HG02840 (cell line): Measurements from ENCODE around the gene C2orf69.
"Not testable (repeated sequence)": the region's sequence is repeated elsewhere in the genome, so short reads cannot be mapped to it uniquely, and the experiment has no call there.

Experiments
- ATAC-seq: cut with Tn5 transposase; IDR thresholded peaks from one replicate; pipeline ENCODE4 v1.9.1; 2021; ENCODE audit warnings: mild to moderate bottlenecking, moderate library complexity, moderate number of reproducible peaks; ENCODE audit not compliant: unreplicated experiment, low FRiP score

Gene C2orf69

DNA sequence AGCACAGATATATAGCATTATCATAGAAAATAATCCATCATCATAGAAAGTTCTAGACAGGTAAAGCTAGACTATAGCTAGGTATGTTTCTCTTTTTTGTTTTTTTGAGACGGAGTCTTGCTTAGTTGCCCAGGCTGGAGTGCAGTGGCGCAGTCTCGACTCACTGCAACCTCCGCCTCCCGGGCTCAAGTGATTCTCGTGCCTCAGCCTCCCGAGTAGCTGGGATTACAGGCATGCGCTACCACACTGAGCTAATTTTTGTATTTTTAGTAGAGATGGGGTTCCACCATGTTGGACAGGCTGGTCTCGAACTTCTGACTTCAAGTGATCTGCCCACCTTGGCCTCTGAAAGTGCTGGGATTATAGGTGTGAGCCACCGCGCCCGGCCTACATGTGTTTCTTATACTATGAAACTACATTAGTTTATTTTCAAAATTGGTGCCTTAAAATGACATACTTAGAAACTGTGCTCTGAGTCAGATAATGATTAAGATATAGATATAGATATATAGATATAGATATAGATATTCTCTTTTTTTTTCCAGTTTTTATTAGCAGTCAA is 1.5 kb downstream of the C2orf69 start:
- not testable (repeated sequence) for ATAC-seq

- ATAC-seq, result no peak
Observed at GRCh38 chr2:199914372-199914958, 3.4 kb downstream of the C2orf69 start.

DNA sequence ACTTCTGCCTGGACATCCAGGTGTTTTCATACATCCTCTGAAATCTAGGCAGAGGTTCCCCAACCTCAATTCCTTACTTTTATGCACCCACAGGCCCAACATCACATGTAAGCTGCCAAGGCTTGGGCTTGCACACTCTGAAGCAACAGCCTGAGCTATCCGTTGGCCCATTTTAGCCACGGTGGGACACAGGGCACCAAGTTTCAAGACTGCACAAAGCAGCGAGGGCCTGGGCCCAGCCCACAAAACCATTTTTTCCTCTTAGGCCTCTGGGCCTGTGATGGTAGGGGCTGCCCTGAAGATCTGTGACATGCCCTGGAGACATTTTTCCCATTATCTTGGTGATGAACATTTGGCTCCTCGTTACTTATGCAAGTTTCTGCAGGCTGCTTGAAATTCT is 5.9 kb downstream of the C2orf69 start:
- no peak for ATAC-seq

GRCh38 chr2:199922856-199923255 is 11.8 kb downstream of the C2orf69 start:
- no peak for ATAC-seq

DNA sequence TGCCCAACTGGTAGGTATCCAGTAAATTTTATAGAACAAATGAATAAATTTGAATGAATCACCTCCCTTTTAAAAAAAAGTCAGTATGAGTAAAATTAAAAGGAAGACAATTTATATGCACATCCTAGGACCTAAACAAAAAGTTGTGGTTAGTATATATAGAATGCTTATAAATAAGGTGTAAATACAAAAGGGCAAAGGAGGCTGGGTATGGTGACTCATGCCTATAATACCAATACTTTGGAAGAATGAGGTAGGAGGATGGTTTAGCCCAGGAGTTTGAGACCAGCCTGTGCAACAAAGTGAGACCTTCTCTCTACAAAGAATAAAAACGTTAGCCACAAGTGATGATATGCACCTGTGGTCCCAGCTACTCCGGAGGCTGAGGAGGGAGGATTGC is 12.8 kb downstream of the C2orf69 start:
- ATAC-seq, result no peak

DNA sequence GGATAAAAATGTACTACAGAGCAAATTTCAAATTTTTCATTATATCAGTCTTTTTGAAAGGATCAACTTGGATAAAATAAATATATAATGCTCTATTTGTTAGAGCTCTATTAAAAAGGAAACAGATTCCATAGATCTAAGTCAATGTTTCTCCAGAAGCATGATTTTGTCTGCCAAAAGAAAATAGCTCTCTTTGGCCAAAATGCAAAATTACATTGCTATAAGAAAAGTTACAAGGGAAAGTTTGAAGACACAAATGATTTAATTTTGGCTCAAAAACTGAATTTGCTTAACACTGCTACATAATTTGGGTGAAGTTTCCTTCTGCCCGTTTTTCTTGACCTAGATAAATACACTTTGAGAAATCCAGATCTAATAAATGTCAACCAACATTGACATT is 15.7 kb downstream of the C2orf69 start:
- ATAC-seq, result no peak

DNA sequence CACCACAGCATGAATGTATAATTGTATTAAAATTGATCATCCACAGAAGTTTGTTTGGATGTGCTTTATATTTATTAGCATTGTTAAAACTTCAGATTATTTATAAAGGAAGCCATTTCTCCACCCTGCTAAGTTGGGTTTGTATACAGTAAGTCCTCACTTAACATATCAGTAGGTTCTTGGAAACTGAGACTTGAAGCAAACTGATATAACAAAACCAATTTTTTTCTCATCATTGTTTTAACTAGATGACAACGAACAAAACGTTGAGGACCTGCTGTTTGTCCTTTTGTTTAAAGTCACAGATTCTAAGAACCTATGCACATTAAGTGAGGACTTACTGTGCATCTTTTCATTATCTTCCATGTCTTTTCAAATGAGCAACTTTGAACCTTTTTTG is 17.1 kb downstream of the C2orf69 start:
- ATAC-seq, result no peak

DNA sequence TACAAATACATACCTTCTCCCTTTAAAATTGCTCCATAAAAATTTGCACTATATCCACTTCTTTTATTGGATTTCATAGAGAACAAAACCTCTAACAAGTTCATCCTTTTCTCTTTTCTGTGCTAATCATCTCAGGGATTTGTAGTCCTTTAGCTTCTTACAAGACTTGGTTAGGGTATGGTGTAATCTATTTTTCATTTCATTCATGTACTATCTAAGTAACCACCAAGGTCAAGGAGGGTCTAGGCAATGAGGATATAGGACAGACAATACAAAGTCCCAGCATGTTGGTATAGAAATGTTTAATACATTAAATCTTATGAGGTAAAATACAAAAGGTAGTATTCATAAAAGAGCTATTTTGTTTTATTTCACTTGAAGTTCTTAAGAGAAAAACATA is 17.5 kb downstream of the C2orf69 start:
- ATAC-seq, result no peak

DNA sequence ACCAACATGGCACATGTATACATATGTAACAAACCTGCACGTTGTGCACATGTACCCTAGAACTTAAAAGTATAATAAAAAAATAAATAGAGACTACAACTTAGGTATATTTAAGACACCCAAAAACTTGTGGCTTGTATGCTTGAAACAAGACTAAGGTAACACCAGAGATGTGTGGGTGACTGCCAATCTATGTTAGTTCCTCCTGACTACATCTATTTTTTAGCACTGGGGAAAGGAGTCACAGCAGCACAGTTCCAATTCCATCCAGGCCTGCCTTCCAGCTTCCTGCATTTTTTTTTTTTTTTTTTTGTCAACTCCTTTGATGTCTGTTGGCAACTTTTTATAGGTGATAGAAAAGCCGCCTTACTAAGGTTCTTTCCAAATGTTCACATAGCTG is 18.2 kb downstream of the C2orf69 start:
- ATAC-seq, result no peak

DNA sequence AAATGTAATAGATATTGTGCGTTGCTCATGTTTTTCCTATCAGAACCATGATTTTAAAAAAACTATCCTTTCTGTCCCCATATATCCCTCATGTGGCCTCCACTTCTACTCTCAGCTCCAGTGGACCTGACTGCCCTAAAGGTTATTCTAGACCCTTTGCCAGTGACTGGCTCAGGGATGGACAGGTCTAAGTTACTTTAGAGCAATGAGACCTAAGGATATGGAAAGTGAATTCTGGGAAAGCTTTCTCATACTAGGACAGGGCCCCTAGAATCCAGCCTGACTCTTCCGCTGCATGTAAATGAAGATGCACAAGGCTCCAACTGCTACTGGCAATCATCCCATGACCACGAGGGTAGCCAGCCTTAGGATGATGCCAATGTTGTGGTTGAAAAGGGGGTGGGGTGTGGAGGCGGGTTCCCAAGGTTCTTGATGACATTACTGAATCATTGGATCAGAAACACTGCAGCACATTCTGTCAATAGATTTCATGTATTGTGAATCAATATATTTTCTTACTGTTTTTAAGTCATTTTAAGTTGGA is 21.3 kb downstream of the C2orf69 start:
- ATAC-seq, result no peak

DNA sequence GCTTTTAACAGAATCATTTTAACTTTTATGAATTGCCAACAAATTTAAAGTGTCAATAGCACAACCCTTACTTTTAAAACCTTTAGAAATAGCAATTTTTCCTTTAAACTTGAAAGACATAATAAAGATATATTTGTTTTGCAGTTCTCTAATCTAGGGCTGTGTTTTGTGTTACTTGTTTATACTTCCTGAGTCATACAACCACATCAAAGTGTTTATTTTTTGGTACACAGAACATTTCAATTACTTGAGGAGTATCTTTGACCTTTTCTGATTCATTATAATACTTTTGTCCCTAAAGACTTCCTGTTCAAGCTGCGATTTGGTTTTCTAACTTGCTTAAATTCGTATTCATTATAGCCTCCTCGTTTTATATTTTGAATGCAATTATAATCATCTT is 22.4 kb downstream of the C2orf69 start:
- ATAC-seq, result no peak

DNA sequence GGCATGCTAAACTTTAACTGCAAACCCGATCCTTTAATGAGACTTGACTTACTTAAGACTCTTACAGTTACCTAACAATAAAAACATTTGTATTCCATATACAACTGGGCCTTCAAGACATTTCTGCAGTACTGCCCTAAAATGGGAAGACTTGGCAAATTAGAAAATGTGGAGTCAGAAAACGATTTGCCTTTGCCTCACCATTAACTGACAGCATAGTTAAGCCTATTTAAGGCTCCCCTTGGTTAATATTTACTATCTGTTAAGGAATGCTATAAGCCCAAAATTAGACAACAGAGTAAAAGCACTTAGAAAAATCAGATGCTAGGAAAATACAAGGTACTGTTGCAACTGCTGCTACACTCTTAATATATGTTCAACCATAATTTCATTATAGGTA is 25.5 kb downstream of the C2orf69 start:
- no peak for ATAC-seq

GRCh38 chr2:199940373-199940772 is 29.3 kb downstream of the C2orf69 start:
- ATAC-seq, result no peak

DNA sequence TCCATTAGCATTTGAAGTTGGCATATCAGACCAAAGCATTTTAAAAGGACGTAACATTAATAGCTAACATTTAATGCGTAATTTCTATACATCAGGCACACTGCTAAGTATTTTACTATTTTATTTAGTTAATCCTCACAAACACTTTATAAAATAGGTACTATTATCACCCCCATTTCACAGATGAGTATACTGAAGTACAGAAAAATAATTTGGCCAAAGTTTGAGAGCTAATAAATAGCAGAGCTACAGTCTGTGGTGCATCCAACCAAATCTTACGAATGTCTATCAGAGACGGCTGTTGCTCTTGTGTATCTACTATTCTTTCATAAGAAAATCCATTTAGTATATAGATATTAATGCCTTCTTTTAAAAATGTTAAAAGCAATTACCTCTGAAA is 32.3 kb downstream of the C2orf69 start:
- ATAC-seq, result no peak

GRCh38 chr2:199946196-199946595 is 35.1 kb downstream of the C2orf69 start:
- no peak for ATAC-seq

DNA sequence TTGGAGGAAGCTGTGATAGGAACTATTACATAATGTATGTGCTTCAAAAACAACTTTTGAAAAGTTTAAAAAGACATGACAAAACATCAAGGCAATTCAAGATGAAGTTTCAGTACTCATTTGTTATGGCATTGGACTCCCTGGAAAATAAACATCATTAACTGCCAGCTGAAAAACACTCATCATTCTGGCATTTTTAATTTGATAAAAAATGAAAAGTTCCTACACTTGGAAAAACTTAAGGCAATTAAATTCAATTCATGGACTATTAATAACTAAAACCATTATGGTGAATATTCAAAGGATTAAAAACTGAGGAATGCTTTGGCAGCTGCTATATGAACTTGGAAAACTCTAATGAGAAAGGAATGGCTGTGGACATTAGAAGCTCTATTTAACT is 35.7 kb downstream of the C2orf69 start:
- no peak for ATAC-seq

DNA sequence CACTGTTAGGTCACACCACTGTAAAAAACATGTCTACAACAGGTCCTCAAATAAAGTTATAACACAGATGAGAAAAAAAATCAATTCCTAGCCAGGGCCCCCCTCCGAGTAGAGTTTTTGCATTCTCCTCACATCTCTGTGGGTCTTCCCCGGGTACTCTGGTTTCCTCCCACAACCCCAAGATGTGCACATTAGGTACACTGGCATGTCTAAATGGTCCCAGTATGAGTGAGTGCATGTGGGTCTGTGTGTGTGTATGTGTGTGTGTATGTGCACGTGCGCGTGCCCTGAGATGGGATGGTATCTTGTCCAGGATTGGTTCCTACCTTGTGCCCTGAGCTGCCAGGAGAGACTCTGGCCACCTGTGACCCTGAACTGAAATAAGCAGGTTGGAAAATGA is 39.3 kb downstream of the C2orf69 start:
- ATAC-seq, result no peak

GRCh38 chr2:199951023-199951422 is 39.9 kb downstream of the C2orf69 start:
- no peak for ATAC-seq

- ATAC-seq, result peak; percentile 36
Observed at GRCh38 chr2:199955007-199955338, 43.9 kb downstream of the C2orf69 start.

DNA sequence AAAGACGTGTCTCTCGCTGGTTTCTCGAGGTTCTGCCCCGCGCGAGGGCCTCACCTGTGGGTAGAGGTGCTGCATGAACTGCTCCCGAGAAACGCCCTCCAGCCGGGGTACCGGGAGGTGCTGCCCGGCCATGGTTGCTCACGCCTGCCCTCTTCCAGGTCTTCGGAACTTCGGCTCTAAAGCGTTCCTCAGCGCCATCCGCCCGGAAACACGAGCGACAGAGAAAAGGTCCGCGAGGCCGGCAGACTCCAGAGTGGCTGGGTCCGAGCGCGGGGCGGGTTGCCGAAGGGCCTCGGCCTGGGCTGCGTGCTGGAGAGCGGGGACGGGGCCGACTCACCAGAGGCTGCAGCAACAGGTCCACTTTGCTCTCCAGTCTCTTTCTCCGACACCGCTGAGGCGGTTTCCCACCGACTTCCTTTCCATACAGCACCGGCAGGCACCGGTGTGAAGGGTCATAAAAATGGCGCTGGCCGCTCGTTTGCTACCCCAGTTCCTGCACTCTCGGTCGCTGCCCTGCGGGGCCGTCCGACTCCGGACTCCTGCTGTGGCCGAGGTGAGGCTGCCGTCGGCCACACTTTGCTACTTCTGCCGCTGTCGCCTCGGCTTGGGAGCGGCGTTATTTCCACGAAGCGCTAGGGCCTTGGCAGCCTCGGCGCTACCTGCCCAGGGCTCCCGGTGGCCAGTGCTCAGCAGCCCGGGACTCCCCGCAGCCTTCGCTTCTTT is 44.4 kb downstream of the C2orf69 start, which contains the start of the genes MAIP1 and TYW5:
Gene MAIP1 (plus strand): TSS at position 244 of the 723 bp plus-strand sequence. CDS start 217 bp downstream, at position 461.
Gene TYW5 (minus strand): TSS at position 153 of the 723 bp plus-strand sequence. CDS start 21 bp downstream, at position 132.
- ATAC-seq, result peak; percentile 87

- ATAC-seq, result no peak
Observed at GRCh38 chr2:199956062-199956380, 44.9 kb downstream of the C2orf69 start.

DNA sequence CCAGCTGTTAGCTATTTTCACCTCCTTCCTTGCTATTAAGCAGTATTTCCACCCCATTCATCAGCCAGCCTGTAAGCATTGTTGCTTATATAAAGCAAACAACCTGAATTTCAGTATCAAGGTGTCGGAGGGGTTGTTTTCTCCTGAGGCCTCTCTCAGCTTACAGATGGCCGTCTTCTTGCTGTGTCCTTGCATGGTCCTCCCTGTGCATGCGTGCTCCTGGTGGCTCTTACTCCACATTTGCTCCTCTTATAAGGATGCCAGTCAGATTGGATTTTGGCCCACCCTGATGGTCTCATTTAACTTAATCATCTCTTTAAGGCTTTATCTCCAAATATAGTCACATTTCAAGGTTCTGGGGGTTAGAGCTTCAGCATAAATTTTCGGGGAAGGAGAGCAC is 46.9 kb downstream of the C2orf69 start:
- no peak for ATAC-seq
